A549 (cell line): ENCODE results near the gene RIMS4. TPM values are rescaled to one million over a fixed set of nuclear protein-coding genes. Genes with fewer than 3 reads are reported as not detected.

Source experiments
- ATAC-seq, 2 experiments: fragments of 200-7000 bp in 1 of 2; fragments of >200 bp in 1 of 2; cut with Nextera tagmentation in 1 of 2; cut with Tn5 transposase in 1 of 2; 3 replicates each; pipeline versions ENCODE4 v1.8.0 to v1.9.1; 2018 to 2020; ENCODE audit warnings: mild to moderate bottlenecking in 1 of 2, moderate library complexity in 1 of 2
- CTCF ChIA-PET: fragments of 300-600 bp; sonication (Branson Sonifier 250); formaldehyde crosslinking; extraction: SDS; loops from one replicate; lab custom pipeline; 2021; ENCODE audit warnings: antibody characterized with exemption, inconsistent platforms; lab: Yijun Ruan, JAX
- POLR2A ChIA-PET: fragments of 350-600 bp; formaldehyde crosslinking; extraction: SDS; loops from one replicate; lab custom pipeline; 2021; ENCODE audit warnings: antibody characterized with exemption, inconsistent platforms; lab: Yijun Ruan, JAX
- DNase-seq, 2 experiments: peaks; one replicate each; pipeline versions ENCODE4 v3.0.0 to v3.0.0-alpha.2; 2011 to 2016; ENCODE audit warnings: low read depth in 1 of 2, low spot score in 1 of 2
- FAIRE-seq: peaks from 2 replicates; lab custom pipeline; 2011; peaks lifted over from hg19 to GRCh38; lab: Jason Lieb, UNC
- H3K27ac ChIP-seq, 2 experiments: fragments of >200 bp; sonication (Bioruptor Twin); formaldehyde crosslinking; 3 replicates each; pipeline ENCODE4 v1.5.1; 2016 to 2017
- H3K4me1 ChIP-seq: fragments of >200 bp; sonication (Bioruptor Twin); formaldehyde crosslinking; 3 replicates; pipeline ENCODE4 v1.6.1; 2016
- H3K4me2 ChIP-seq: fragments of >200 bp; sonication (Bioruptor Twin); formaldehyde crosslinking; 3 replicates; pipeline ENCODE4 v1.6.1; 2016
- H3K4me3 ChIP-seq: fragments of >200 bp; sonication (Bioruptor Twin); formaldehyde crosslinking; 3 replicates; pipeline ENCODE4 v1.5.1; 2016
- H3K9me3 ChIP-seq: fragments of >200 bp; sonication (Bioruptor Twin); formaldehyde crosslinking; 3 replicates; pipeline ENCODE4 v1.6.1; 2016
- CBX2 ChIP-seq: fragments of 200-600 bp; sonication (generic); IDR thresholded peaks from 2 replicates; pipeline ENCODE4 v1.6.1; 2016; ENCODE audit warnings: low read depth, mild to moderate bottlenecking, borderline replicate concordance
- CBX8 ChIP-seq: fragments of 200-600 bp; sonication (generic); IDR thresholded peaks from 2 replicates; pipeline ENCODE4 v1.6.1; 2016
- CEBPB ChIP-seq, 2 experiments: fragments of >200 bp in 1 of 2; sonication (Bioruptor Twin) in 1 of 2; formaldehyde crosslinking in 1 of 2; IDR thresholded peaks; 2 replicates each; pipeline ENCODE4 v1.6.1; 2012 to 2016
- CTCF ChIP-seq: fragments of >200 bp; sonication (Bioruptor Twin); formaldehyde crosslinking; IDR thresholded peaks from 3 replicates; pipeline ENCODE4 v1.5.1; 2016
- E2F6 ChIP-seq: IDR thresholded peaks from 2 replicates; pipeline ENCODE4 v1.6.1; 2012; ENCODE audit warnings: low read depth, borderline replicate concordance
- EP300 ChIP-seq, 2 experiments: fragments of >200 bp; sonication (Bioruptor Twin); formaldehyde crosslinking; IDR thresholded peaks; 2 replicates in 1 of 2; 3 replicates in 1 of 2; pipeline ENCODE4 v1.6.1; 2016 to 2017
- FOXS1 ChIP-seq: fragments of 250-450 bp; sonication (Bioruptor Pico); IDR thresholded peaks from 2 replicates; pipeline ENCODE4 v1.5.0; 2020; ENCODE audit warnings: mild to moderate bottlenecking, moderate library complexity
- HDAC2 ChIP-seq: fragments of 200-600 bp; sonication (generic); IDR thresholded peaks from 2 replicates; pipeline ENCODE4 v1.6.1; 2016
- HMGXB4 ChIP-seq: fragments of 250-450 bp; sonication (Bioruptor Pico); IDR thresholded peaks from 2 replicates; pipeline ENCODE4 v1.5.0; 2021; ENCODE audit warnings: mild to moderate bottlenecking, moderate library complexity, borderline replicate concordance
- HOXA7 ChIP-seq: fragments of 250-450 bp; sonication (Bioruptor Pico); IDR thresholded peaks from 2 replicates; pipeline ENCODE4 v1.5.0; 2020; ENCODE audit warnings: mild to moderate bottlenecking, moderate library complexity
- HOXB13 ChIP-seq: fragments of 250-450 bp; sonication (Bioruptor Pico); IDR thresholded peaks from 2 replicates; pipeline ENCODE4 v1.5.0; 2020; ENCODE audit warnings: low read depth, mild to moderate bottlenecking, moderate library complexity
- HOXB5 ChIP-seq: fragments of 250-450 bp; sonication (Bioruptor Pico); IDR thresholded peaks from 2 replicates; pipeline ENCODE4 v1.5.0; 2020; ENCODE audit warnings: mild to moderate bottlenecking, moderate library complexity
- JUNB ChIP-seq: fragments of >200 bp; sonication (Bioruptor Twin); formaldehyde crosslinking; IDR thresholded peaks from 2 replicates; pipeline ENCODE4 v1.6.1; 2016
- KDM5A ChIP-seq: fragments of 200-600 bp; sonication (generic); IDR thresholded peaks from 2 replicates; pipeline ENCODE4 v1.6.1; 2016; ENCODE audit warnings: antibody characterized with exemption, mild to moderate bottlenecking
- NFE2L2 ChIP-seq: fragments of 150-350 bp; conservative IDR thresholded peaks from 2 replicates; pipeline ENCODE4 v1.6.1; 2014; ENCODE audit warnings: low read length
- RAD21 ChIP-seq, 2 experiments: fragments of >200 bp in 1 of 2; sonication (Bioruptor Twin) in 1 of 2; formaldehyde crosslinking in 1 of 2; IDR thresholded peaks in 1 of 2; conservative IDR thresholded peaks in 1 of 2; 2 replicates in 1 of 2; 3 replicates in 1 of 2; pipeline ENCODE4 v1.6.1; 2012 to 2018; ENCODE audit warnings: inconsistent platforms in 1 of 2
- RCOR1 ChIP-seq: fragments of 150-350 bp; IDR thresholded peaks from 2 replicates; pipeline ENCODE4 v1.6.1; 2014; ENCODE audit warnings: antibody characterized with exemption, low read length, low read depth
- REST ChIP-seq: fragments of 200-600 bp; sonication (generic); IDR thresholded peaks from 2 replicates; pipeline ENCODE4 v1.6.1; 2016; ENCODE audit warnings: antibody characterized with exemption, mild to moderate bottlenecking, moderate library complexity
- SREBF2 ChIP-seq: fragments of 450-650 bp; IDR thresholded peaks from 2 replicates; pipeline ENCODE4 v1.6.1; 2014; ENCODE audit warnings: mild to moderate bottlenecking, moderate library complexity
- TP53 ChIP-seq: fragments of 250-450 bp; sonication (Bioruptor Pico); IDR thresholded peaks from 2 replicates; pipeline ENCODE4 v1.5.0; 2021; ENCODE audit warnings: mild to moderate bottlenecking, moderate library complexity
- USF2 ChIP-seq: fragments of 450-650 bp; IDR thresholded peaks from 2 replicates; pipeline ENCODE4 v1.6.1; 2014; ENCODE audit warnings: antibody characterized with exemption
- ZFP36 ChIP-seq: fragments of 450-650 bp; IDR thresholded peaks from 2 replicates; pipeline ENCODE4 v1.6.1; 2014; ENCODE audit warnings: borderline replicate concordance; ENCODE audit not compliant: partially characterized antibody
- ZNF302 ChIP-seq: fragments of 250-450 bp; sonication (Bioruptor Pico); IDR thresholded peaks from 2 replicates; pipeline ENCODE4 v1.9.0; 2021; ENCODE audit warnings: inconsistent platforms, mild to moderate bottlenecking, moderate library complexity
- ZSCAN20 ChIP-seq: fragments of 250-450 bp; sonication (Bioruptor Pico); IDR thresholded peaks from 2 replicates; pipeline ENCODE4 v1.8.0; 2022; ENCODE audit warnings: mild to moderate bottlenecking, moderate library complexity
- WGBS: methylation state at CpG from one replicate; pipeline ENCODE4 v1.1.6; 2017; ENCODE audit errors: missing lambda C conversion rate; 5-methylcytosine and 5-hydroxymethylcytosine counted together
- polyA plus RNA-seq, 4 experiments: library from polyadenylated mRNA; depleted of rRNA in 3 of 4; stranded (reverse); fragments of >200 nt; fragmentation: RNase III in 1 of 4; extraction: RNeasy Plus Mini Kit Qiagen cat#74134 plus additional on column Dnase treatment in 1 of 4; gene quantifications; 2 replicates in 3 of 4; 3 replicates in 1 of 4; pipeline ENCODE4 v1.2.3, GENCODE V29; 2011 to 2017
- TF ChIP-seq, protein P1 (sequence below): fragments of 250-450 bp; sonication (Bioruptor Pico); IDR thresholded peaks from 2 replicates; pipeline ENCODE4 v1.5.0; 2020; ENCODE audit warnings: low read depth, mild to moderate bottlenecking, moderate library complexity
- TF ChIP-seq, protein P2 (sequence below): IDR thresholded peaks from 2 replicates; pipeline ENCODE4 v1.6.1; 2012

The RIMS4 gene
- polyA plus RNA-seq, 2 of the 4 experiments (the other 2 are of a cell fraction): 0.39 to 1.3 TPM

DNA sequence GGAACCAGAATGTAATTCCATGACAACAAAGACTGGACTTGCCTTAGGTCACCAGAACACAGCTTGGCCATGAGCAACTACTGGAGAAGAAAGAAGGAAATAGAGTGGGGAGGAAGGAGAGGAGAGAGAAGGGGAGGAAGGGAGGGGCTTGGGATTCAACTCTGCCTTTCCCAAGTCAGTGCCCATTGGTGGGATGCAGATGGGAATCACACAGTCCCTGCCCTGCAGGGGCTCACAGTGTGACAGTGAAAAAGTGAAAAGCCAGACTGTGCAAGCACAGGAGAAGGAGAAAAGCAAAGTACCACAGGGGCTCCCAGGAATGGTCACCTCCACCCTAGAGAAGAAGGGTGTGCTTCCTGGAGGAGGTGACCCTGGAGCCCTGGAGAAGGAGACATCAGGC lies 14.0 kb downstream of the RIMS4 start:
- Histone ChIP-seq H3K4me2 (no peak overlapping the region), H3K9me3 (no peaks in the 10 kb centered on the region), H3K27ac (no peak overlapping the region), H3K4me3 (no peak overlapping the region), H3K4me1 (no peaks in the 10 kb centered on the region)
- ChIA-PET POLR2A (no interaction called here), CTCF (interaction anchor here (1.0 to 2.2 kb wide), 7 partner anchors 12 to 71 kb away, joined by 3 to 7 read pairs (median 3); no protein-coding TSS in a partner anchor)
- ATAC-seq: no peak
- FAIRE-seq: no peak
- DNase-seq: no peak
- TF ChIP-seq REST (no peak), JUNB (no peak), E2F6 (no peak), FOXS1 (CRISPR knock-in tag) (no peak), EP300 (IDR thresholded peaks at IDR 0.05) (no peak), HMGXB4 (CRISPR knock-in tag) (no peak), KDM5A (no peak), SREBF2 (no peak), CBX2 (no peak), CBX8 (no peak), TP53 (CRISPR knock-in tag) (no peak), RAD21 (conservative IDR thresholded peaks at IDR 0.05 in 1 of 2, IDR thresholded peaks at IDR 0.05 in 1 of 2) (no peak), ZFP36 (no peak), NFE2L2 (no peak), HOXA7 (no peak), HOXB5 (CRISPR knock-in tag) (no peak), CEBPB (IDR thresholded peaks at IDR 0.05) (no peak), RCOR1 (no peak)
- TF ChIP-seq, protein P1, sequence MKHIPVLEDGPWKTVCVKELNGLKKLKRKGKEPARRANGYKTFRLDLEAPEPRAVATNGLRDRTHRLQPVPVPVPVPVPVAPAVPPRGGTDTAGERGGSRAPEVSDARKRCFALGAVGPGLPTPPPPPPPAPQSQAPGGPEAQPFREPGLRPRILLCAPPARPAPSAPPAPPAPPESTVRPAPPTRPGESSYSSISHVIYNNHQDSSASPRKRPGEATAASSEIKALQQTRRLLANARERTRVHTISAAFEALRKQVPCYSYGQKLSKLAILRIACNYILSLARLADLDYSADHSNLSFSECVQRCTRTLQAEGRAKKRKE (CRISPR knock-in tag): no peak
- TF ChIP-seq, protein P2, sequence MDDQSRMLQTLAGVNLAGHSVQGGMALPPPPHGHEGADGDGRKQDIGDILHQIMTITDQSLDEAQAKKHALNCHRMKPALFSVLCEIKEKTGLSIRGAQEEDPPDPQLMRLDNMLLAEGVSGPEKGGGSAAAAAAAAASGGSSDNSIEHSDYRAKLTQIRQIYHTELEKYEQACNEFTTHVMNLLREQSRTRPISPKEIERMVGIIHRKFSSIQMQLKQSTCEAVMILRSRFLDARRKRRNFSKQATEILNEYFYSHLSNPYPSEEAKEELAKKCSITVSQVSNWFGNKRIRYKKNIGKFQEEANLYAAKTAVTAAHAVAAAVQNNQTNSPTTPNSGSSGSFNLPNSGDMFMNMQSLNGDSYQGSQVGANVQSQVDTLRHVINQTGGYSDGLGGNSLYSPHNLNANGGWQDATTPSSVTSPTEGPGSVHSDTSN: no peak
- TF ChIP-seq, all 56 proteins: peak for 0

GRCh38 chr20:44795836-44796235 lies 14.5 kb downstream of the RIMS4 start:
- TF ChIP-seq CEBPB (IDR thresholded peaks at IDR 0.05) (no peak), ZNF302 (CRISPR knock-in tag) (no peak), HOXB5 (CRISPR knock-in tag) (no peak), HDAC2 (no peak), USF2 (no peak), HOXB13 (no peak), CTCF (no peak), ZSCAN20 (CRISPR knock-in tag) (no peak), RCOR1 (no peak)
- no peak for DNase-seq
- H3K9me3 ChIP-seq: no peaks in the 10 kb centered on the region
- ChIA-PET CTCF (interaction anchor here (1.5 to 2.2 kb wide), 2 partner anchors 14 to 16 kb away, joined by 3 to 7 read pairs; no protein-coding TSS in a partner anchor), POLR2A (no interaction called here)
- H3K4me2 ChIP-seq: no peak overlapping the region
- whole genome bisulfite sequencing: 48% methylated on average over 4 of the region's 4 CpGs
- no peak overlapping the region for H3K27ac ChIP-seq
- no peak for ATAC-seq
- no peaks in the 10 kb centered on the region for H3K4me1 ChIP-seq
- FAIRE-seq: no peak
- no peak overlapping the region for H3K4me3 ChIP-seq
